VCaP (cell line): ENCODE data around the gene ULBP1.
"Not testable (repeated sequence)": the region's sequence is repeated elsewhere in the genome, so short reads cannot be mapped to it uniquely, and the experiment has no call there.

Source experiments
- H3K27ac ChIP-seq: fragments of 450-650 bp; 2 replicates; pipeline ENCODE4 v1.5.1; 2017
- TF ChIP-seq, protein P1 (sequence below): fragments of 450-650 bp; conservative IDR thresholded peaks from 2 replicates; pipeline ENCODE4 v1.5.1; 2017; ENCODE audit warnings: mild to moderate bottlenecking, moderate library complexity

Gene ULBP1

DNA sequence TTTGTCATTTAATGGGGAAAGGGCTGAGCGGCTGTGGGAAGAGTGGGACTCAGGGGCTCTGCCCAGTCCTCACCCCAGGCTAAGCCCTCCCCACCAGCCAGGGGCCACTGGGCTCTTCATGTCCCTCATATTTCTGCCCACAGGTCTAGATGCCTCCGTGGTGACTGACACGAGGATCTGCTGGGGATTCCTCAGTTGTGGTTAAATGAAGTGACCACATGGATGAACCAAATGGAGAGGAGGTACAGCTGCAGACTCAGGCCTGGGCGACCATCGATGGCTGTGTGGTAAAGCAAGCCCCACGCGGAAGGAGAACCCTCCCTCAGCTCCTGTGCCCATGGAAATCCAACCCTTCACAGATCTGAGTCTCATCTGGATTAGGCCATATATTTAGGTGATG is 32.2 kb downstream of the ULBP1 start:
- TF ChIP-seq, protein P1, sequence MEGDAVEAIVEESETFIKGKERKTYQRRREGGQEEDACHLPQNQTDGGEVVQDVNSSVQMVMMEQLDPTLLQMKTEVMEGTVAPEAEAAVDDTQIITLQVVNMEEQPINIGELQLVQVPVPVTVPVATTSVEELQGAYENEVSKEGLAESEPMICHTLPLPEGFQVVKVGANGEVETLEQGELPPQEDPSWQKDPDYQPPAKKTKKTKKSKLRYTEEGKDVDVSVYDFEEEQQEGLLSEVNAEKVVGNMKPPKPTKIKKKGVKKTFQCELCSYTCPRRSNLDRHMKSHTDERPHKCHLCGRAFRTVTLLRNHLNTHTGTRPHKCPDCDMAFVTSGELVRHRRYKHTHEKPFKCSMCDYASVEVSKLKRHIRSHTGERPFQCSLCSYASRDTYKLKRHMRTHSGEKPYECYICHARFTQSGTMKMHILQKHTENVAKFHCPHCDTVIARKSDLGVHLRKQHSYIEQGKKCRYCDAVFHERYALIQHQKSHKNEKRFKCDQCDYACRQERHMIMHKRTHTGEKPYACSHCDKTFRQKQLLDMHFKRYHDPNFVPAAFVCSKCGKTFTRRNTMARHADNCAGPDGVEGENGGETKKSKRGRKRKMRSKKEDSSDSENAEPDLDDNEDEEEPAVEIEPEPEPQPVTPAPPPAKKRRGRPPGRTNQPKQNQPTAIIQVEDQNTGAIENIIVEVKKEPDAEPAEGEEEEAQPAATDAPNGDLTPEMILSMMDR, result no peak
- no peak overlapping the region for H3K27ac ChIP-seq

DNA sequence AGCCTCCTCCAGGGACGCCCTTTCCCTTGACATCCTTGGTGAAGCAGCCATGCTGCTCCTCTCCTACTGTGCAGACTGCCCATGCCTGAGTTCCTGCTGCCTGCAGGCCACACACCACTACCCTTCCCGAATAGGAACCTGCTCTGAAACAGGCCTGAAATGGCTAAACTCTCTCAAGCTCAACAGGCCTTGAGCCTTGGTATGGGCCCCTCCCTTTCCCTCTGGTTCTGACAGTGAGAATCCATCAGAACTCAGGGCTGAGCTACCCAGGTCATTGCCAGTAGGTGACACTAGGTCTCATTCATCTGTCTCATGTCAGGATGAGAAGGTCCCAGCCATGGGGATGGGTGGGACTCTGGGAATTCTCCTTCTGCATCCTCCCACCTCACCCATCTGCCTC is 35.9 kb downstream of the ULBP1 start:
- TF ChIP-seq, protein P1, result no peak

DNA sequence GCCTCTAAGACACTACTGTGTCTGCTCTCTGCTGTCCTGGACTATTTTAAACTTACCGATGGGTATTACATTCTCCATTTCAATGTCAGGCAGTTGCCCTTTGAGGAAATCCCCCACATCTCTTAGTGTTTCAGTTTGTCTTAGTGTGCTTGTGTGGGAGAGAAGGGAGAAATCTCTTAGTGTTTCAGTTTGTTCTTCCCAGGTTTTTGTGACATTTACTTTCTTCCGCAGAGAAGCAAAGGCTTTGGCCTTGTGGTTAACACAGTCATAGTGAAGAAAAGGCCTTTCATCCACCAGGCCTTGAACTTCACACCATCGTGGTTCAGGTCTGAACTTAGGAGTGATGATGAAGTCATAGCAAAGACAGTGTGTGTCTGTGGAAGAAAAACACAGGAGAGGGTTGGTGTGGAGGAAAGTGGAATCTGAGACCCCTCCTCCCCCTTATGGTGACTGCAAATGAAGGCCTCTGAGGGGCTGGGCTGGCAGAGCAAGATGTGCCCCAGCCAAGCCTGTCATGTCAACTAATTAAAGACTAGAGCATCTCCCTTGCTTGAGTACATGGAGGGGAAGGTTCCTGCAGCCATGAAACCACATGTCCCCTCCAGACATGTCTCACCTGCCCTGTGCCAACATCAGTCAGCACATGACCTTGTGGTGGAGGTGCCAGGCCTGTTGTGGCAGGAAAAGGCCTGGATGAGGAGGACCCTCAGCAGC is 37.7 kb downstream of the ULBP1 start:
- H3K27ac ChIP-seq, result no peak overlapping the region
- TF ChIP-seq, protein P1, result no peak

More for the DNA sequence above, 35.9 kb downstream of the ULBP1 start:
- no peak overlapping the region for H3K27ac ChIP-seq

DNA sequence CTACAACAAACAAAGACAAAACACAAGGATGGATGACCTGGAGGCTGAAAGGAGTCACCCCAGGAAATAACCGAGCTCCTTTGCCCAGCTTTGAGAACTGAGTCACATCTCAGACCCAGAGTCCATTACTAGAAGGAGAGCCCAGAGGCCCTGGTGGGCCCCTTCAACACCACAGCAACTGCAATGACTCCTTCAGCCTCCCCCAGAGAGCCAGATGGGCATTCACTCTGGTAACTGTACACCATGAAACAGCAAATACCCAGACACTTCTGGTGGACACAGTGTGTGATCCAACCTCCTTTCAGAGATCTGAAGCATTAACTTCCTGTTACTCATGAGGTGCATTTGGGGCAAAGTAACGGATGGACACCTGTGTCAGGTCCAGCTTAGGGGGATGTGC is 39.0 kb downstream of the ULBP1 start:
- H3K27ac ChIP-seq, result no peak overlapping the region

DNA sequence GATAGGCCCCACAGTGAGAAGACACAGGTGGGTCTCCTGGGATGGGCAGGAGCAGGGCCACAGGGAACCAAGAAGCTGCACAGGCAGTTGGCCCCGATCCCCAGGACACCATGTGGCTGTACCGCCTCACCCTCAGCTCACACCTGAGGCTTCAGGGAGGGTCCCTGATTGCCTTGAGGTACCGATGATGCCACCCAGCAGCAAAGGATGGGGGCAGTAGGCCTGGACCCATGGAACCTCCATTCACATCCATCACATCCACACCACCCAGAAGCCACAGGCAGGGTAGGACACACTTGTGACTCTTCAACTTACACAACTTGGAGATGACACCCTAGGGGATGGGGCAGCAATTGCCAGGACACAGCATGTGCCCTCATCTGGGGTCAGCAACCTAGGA is 39.9 kb downstream of the ULBP1 start:
- not testable (repeated sequence) for H3K27ac ChIP-seq

More for the DNA sequence above, 39.0 kb downstream of the ULBP1 start:
- TF ChIP-seq, protein P1, result no peak

DNA sequence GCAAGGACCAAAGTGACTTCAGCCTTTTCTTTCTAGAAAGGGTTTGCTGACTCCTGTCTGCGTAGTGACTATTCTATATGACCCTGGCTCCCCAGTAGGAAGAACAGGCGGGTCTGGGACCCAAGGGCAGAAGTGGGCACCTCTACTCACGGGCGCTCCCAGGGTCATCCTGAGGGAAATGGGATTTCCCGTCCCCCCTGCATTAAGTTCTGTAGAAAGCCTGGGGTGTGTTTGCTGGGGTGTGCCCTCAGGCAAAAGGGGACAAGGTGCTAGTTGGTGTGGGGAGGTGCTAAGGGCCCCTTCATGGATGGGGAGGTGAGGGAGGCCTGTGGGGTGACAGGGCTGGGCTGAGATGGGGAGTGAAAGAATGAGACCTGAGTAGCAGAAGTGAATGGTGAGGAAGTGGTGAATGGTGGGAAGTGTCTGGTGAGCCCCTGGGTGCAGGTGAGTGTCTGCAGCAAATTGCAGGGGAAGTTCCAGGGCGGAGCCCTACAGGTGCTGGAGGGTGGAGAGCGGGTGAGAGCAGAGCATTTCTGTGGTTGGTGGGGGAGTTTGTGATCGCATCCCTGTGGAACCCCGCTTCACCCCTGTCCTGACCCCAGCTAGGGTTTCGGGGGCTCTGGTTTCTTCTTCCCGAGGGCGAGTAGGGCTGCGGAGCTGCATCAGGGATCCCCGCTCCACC is 40.5 kb downstream of the ULBP1 start:
- H3K27ac ChIP-seq, result peak overlapping the region; percentile 71
- TF ChIP-seq, protein P1, result no peak

DNA sequence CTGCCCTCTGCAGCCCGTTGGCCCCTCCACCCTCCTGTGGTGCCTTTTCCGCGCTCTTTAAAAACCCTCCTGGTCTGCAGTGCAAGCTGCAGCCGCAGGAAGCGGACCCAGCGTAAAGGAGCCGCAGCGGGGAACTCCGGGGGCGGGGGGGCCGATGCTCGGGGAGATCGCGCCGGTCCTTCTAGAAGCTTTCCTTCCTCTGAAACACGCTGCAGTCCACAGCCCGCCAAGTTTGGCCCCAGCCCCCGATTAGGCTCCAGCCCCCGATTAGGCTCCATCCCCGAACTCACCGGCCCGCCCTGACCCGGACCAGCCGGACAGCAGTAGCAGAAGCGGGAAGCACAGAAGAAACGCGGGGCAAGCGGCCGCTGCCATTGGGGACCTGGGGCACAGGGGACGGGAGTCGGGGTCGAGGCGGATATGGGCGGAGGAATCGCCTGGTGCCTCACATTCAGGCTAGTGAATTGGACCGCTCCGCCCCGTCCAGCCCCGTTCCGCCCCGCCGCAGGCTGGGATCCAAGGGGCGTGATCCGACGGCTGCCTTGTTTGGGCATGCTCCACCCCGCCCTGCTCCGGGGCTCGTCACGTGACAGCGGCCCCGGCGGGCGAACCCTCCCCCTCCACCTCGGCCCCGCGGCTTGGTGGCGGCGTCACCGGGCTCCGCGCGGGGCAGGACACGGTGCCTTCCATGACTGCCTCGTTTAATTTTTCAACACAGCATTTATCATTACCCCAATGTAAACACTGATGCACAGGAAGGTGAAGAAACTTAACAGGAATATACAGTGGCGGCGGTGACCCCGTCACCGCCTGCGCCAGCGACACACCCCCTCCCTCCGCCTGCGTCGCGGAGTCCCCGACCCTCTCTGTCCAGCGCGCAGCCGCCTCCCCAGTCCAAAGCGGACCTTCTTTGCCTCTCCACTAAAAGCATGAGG is 41.3 kb downstream of the ULBP1 start:
- TF ChIP-seq, protein P1, result peak; percentile 30; the same call in 1 of the 2 replicates
- H3K27ac ChIP-seq, result peak overlapping the region; percentile 71
